Thyroid gland (tissue), 4 donors: ENCODE data around the gene HPCAL1.

Source experiments
- CTCF ChIP-seq, 6 experiments: fragments of 200-600 bp in 3 of 6; fragments of 450-650 bp in 3 of 6; sonication (generic) in 3 of 6; IDR thresholded peaks; one replicate each; pipeline ENCODE4 v1.5.1; 2016 to 2019; ENCODE audit warnings: antibody characterized with exemption in 6 of 6, mild to moderate bottlenecking in 2 of 6, inconsistent platforms in 1 of 6, moderate library complexity in 1 of 6
- POLR2A ChIP-seq, 2 donors: fragments of 450-650 bp; IDR thresholded peaks; one replicate each; pipeline ENCODE4 v1.6.1; 2017; ENCODE audit warnings: antibody characterized with exemption in 2 of 2, mild to moderate bottlenecking in 2 of 2, moderate library complexity in 1 of 2

DNA sequence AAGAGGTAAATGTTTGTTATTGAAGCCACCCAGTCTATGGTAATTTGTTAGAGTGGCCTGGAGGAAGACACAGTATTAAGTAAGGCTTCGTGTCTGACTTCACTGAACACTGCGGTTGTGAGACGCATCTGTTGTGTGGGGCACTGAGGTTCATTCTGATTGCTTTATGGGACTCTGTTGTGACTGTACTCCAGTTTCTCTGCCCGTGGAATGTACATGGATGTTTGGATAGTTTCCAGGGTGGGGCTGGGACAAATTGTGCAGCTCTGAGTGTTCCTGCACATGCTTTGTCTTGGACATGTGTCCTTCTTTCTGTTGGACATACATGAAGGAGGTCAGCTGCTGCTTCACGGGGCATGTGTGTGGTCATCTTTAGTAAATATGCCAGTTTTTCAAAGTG is 86.9 kb downstream of the HPCAL1 start:
- TF ChIP-seq CTCF (IDR thresholded peaks at IDR 0.05) (no peak), POLR2A (IDR thresholded peaks at IDR 0.05) (no peak)
